H9 (cell line): ENCODE data around the gene VOPP1. TPM values are rescaled to one million over a fixed set of nuclear protein-coding genes. Genes with fewer than 3 reads are reported as not detected.

Source experiments
- DNase-seq: peaks from one replicate; pipeline ENCODE4 v3.0.0-alpha.2; 2017
- H2AFZ ChIP-seq: one replicate; pipeline ENCODE4 v1.6.1; 2013; ENCODE audit warnings: mild to moderate bottlenecking, low read length, control low read depth, moderate library complexity
- H2AK5ac ChIP-seq: 2 replicates; pipeline ENCODE4 v1.6.1; 2013; ENCODE audit warnings: low read length, control low read depth, mixed read lengths; ENCODE audit not compliant: insufficient read length
- H2BK120ac ChIP-seq: one replicate; pipeline ENCODE4 v1.6.1; 2013; ENCODE audit warnings: low read depth, mild to moderate bottlenecking, low read length, control low read depth, inconsistent platforms; ENCODE audit not compliant: poor library complexity, severe bottlenecking
- H2BK12ac ChIP-seq: 2 replicates; pipeline ENCODE4 v1.6.1; 2013; ENCODE audit warnings: low read length, control low read depth, mixed read lengths, low read depth; ENCODE audit not compliant: insufficient read length
- H2BK15ac ChIP-seq: 2 replicates; pipeline ENCODE4 v1.6.1; 2013; ENCODE audit warnings: low read depth, low read length, control low read depth
- H2BK20ac ChIP-seq: one replicate; pipeline ENCODE4 v1.6.1; 2013; ENCODE audit warnings: low read depth, mild to moderate bottlenecking, low read length, control low read depth, inconsistent platforms; ENCODE audit not compliant: poor library complexity, severe bottlenecking
- H2BK5ac ChIP-seq: 2 replicates; pipeline ENCODE4 v1.6.1; 2013; ENCODE audit warnings: low read length, control low read depth, mixed read lengths; ENCODE audit not compliant: insufficient read length
- H3K14ac ChIP-seq: 2 replicates; pipeline ENCODE4 v1.6.1; 2013; ENCODE audit warnings: low read length, control low read depth; ENCODE audit not compliant: insufficient read depth
- H3K18ac ChIP-seq: 2 replicates; pipeline ENCODE4 v1.6.1; 2013; ENCODE audit warnings: low read depth, mild to moderate bottlenecking, mixed read lengths, low read length, control low read depth; ENCODE audit not compliant: insufficient read length
- H3K23ac ChIP-seq: 2 replicates; pipeline ENCODE4 v1.6.1; 2013; ENCODE audit warnings: low read length, control low read depth, mixed read lengths, low read depth; ENCODE audit not compliant: insufficient read length
- H3K23me2 ChIP-seq: 2 replicates; pipeline ENCODE4 v1.6.1; 2013; ENCODE audit warnings: low read depth, mild to moderate bottlenecking, mixed read lengths, low read length, control low read depth; ENCODE audit not compliant: insufficient read length, poor library complexity, severe bottlenecking
- H3K27ac ChIP-seq: 2 replicates; pipeline ENCODE4 v1.5.1; 2013; ENCODE audit warnings: low read length, control low read depth, mixed read lengths, low read depth; ENCODE audit not compliant: insufficient read length
- H3K27me3 ChIP-seq: 2 replicates; pipeline ENCODE4 v1.6.1; 2013; ENCODE audit warnings: low read length, control low read depth, inconsistent platforms; ENCODE audit not compliant: insufficient read depth
- H3K4ac ChIP-seq: 2 replicates; pipeline ENCODE4 v1.6.1; 2013; ENCODE audit warnings: low read depth, mild to moderate bottlenecking, control low read depth, inconsistent platforms, low read length, moderate library complexity
- H3K4me1 ChIP-seq: 2 replicates; pipeline ENCODE4 v1.6.1; 2013; ENCODE audit warnings: low read length, control low read depth, inconsistent platforms; ENCODE audit not compliant: insufficient read depth
- H3K4me2 ChIP-seq: 2 replicates; pipeline ENCODE4 v1.6.1; 2013; ENCODE audit warnings: low read length, control low read depth, mixed read lengths; ENCODE audit not compliant: insufficient read length, insufficient read depth
- H3K56ac ChIP-seq: 2 replicates; pipeline ENCODE4 v1.6.1; 2013; ENCODE audit warnings: low read depth, mild to moderate bottlenecking, mixed read lengths, low read length, control low read depth; ENCODE audit not compliant: insufficient read length
- H3K79me1 ChIP-seq: 2 replicates; pipeline ENCODE4 v1.6.1; 2013; ENCODE audit warnings: low read depth, mild to moderate bottlenecking, moderate library complexity, low read length, control low read depth, inconsistent platforms; ENCODE audit not compliant: insufficient read depth, poor library complexity, severe bottlenecking
- H3K79me2 ChIP-seq: 2 replicates; pipeline ENCODE4 v1.6.1; 2013; ENCODE audit warnings: low read length, control low read depth, inconsistent platforms; ENCODE audit not compliant: insufficient read depth
- H3K9ac ChIP-seq: 2 replicates; pipeline ENCODE4 v1.6.1; 2013; ENCODE audit warnings: low read length, control low read depth, mixed read lengths; ENCODE audit not compliant: insufficient read length; ENCODE audit errors: extremely low read depth
- H3K9me3 ChIP-seq: one replicate; pipeline ENCODE4 v1.6.1; 2013; ENCODE audit warnings: low read depth, low read length, inconsistent platforms; ENCODE audit not compliant: control insufficient read depth
- H3T11ph ChIP-seq: one replicate; pipeline ENCODE4 v1.6.1; 2013; ENCODE audit warnings: mild to moderate bottlenecking, low read length, control low read depth, inconsistent platforms
- H4K20me1 ChIP-seq: one replicate; pipeline ENCODE4 v1.6.1; 2013; ENCODE audit not compliant: control insufficient read depth, insufficient read length, insufficient read depth
- H4K5ac ChIP-seq: 2 replicates; pipeline ENCODE4 v1.6.1; 2013; ENCODE audit warnings: low read depth, mild to moderate bottlenecking, mixed read lengths, low read length, control low read depth; ENCODE audit not compliant: insufficient read length
- H4K8ac ChIP-seq: replicated peaks from 2 replicates; pipeline ENCODE4 v1.6.1; 2013; ENCODE audit warnings: low read length, control low read depth, mixed read lengths, low read depth; ENCODE audit not compliant: insufficient read length
- H4K91ac ChIP-seq: 2 replicates; pipeline ENCODE4 v1.6.1; 2013; ENCODE audit warnings: low read depth, mild to moderate bottlenecking, moderate library complexity, mixed read lengths, low read length, control low read depth; ENCODE audit not compliant: insufficient read length
- H3K27ac Mint-ChIP-seq, 3 experiments: 2 replicates in 2 of 3; 3 replicates in 1 of 3; pipeline ENCODE4 v1.8.0; 2020 to 2021; ENCODE audit warnings: mixed read lengths in 3 of 3, mild to moderate bottlenecking in 1 of 3, moderate library complexity in 1 of 3
- H3K27me3 Mint-ChIP-seq: 2 replicates; pipeline ENCODE4 v1.8.0; 2021; ENCODE audit warnings: low read depth, mild to moderate bottlenecking, moderate library complexity, mixed read lengths
- H3K36me3 Mint-ChIP-seq, 3 experiments: 2 replicates in 2 of 3; 3 replicates in 1 of 3; pipeline ENCODE4 v1.8.0; 2020 to 2021; ENCODE audit warnings: low read depth in 3 of 3, mixed read lengths in 3 of 3; ENCODE audit not compliant: insufficient read depth in 1 of 3
- H3K4me1 Mint-ChIP-seq, 2 experiments: 2 replicates each; pipeline ENCODE4 v1.8.0; 2020; ENCODE audit warnings: mixed read lengths in 2 of 2
- H3K4me3 Mint-ChIP-seq, 2 experiments: 2 replicates in 1 of 2; 3 replicates in 1 of 2; pipeline ENCODE4 v1.8.0; 2020 to 2021; ENCODE audit warnings: mild to moderate bottlenecking in 2 of 2, mixed read lengths in 2 of 2, moderate library complexity in 1 of 2
- H3K9me3 Mint-ChIP-seq, 2 experiments: 2 replicates in 1 of 2; 3 replicates in 1 of 2; pipeline ENCODE4 v1.8.0; 2020; ENCODE audit warnings: mild to moderate bottlenecking in 2 of 2, mixed read lengths in 2 of 2, moderate library complexity in 1 of 2
- WGBS: extraction: QIAGEN DNeasy Blood & Tissue Kit; methylation state at CpG from one replicate; pipeline ENCODE4 v1.1.7; 2013; ENCODE audit warnings: missing lambda C conversion rate, low lambda C conversion rate, mixed read lengths; ENCODE audit not compliant: insufficient read length; ENCODE audit errors: extremely low coverage; 5-methylcytosine and 5-hydroxymethylcytosine counted together
- total RNA-seq: library from RNA; stranded (reverse); gene quantifications from 2 replicates; pipeline ENCODE4 v1.2.1, GENCODE V29; 2021
- TF ChIP-seq, protein P1 (sequence below): fragments of 200-600 bp; sonication (generic); conservative IDR thresholded peaks from 3 replicates; pipeline ENCODE4 v1.8.0; 2021; ENCODE audit warnings: antibody characterized with exemption, mild to moderate bottlenecking

The VOPP1 gene
- total RNA-seq, 1 experiment from 2014 or later = 55.7 TPM

DNA sequence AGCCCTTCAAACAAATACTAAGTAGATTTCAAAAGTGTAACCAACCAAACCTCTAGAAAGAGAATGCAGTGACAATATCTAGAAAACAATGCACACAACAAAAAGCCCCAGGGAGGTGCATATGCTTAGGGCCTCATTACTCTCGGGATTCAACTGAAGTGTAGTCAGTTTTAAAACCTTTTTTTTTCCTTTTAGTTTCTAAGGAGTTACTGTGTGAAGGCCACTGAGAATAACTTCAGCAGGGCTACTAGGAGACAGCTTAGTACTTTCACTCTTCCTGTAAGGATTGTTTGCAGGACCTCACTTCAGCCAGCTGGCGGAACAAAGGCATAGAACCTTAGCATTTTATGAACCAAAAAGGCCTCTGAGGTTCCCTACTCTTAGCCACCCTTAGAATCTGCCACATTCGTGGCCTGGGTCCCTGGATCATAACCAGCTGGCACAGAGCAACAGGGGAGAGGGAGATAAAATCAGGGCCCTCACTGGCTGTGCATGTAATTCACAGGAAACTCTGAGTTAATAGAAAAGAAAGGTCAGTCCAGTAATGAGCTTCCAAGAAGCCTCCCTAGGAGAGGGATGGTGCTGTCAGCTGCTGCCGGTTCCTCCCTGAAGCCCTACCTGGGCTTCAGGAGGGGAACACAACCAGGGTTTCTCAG is 3.6 kb downstream of the VOPP1 start:
- Histone ChIP-seq H4K8ac (no peak overlapping the region), H3K23ac (no peak overlapping the region), H3K27ac (no peak overlapping the region), H3K23me2 (peaks cover 5% of the 10 kb centered on the region), H2BK120ac (no peak overlapping the region), H2AFZ (no peak overlapping the region), H3T11ph (no peak overlapping the region), H3K79me1 (peaks cover 3% of the 10 kb centered on the region), H3K4me1 (peaks cover 15% of the 10 kb centered on the region; the same call in 1 of the 2 replicates), H3K9ac (no peak overlapping the region), H3K79me2 (peaks cover 21% of the 10 kb centered on the region; the same call in 1 of the 2 replicates), H2AK5ac (no peak overlapping the region), H4K5ac (no peak overlapping the region), H2BK15ac (no peak overlapping the region), H4K20me1 (no peaks in the 10 kb centered on the region), H2BK20ac (no peak overlapping the region), H4K91ac (no peak overlapping the region), H3K4me2 (no peak overlapping the region), H3K18ac (no peak overlapping the region), H3K9me3 (no peaks in the 10 kb centered on the region), H3K27me3 (no peaks in the 10 kb centered on the region), H3K56ac (no peak overlapping the region), H2BK5ac (no peak overlapping the region), H2BK12ac (no peak overlapping the region), H3K4ac (no peak overlapping the region), H3K14ac (no peak overlapping the region)
- Mint-ChIP-seq H3K36me3 (peaks cover 0 to 2% (median 0%) of the 10 kb centered on the region in 3 experiments; a peak in 1 of 7 replicates), H3K27ac (peak overlapping the region; percentile 40 to 82 (median 59); a peak in 3 of 7 replicates), H3K4me1 (peaks cover 74 to 77% of the 10 kb centered on the region in 2 experiments), H3K27me3 (peaks cover 3% of the 10 kb centered on the region), H3K9me3 (no peaks in the 10 kb centered on the region), H3K4me3 (no peak overlapping the region; a peak in 1 of 5 replicates)
- peak; percentile 17 for DNase-seq
- WGBS = no CpG with 5 or more reads among the region's 4 CpGs
- TF ChIP-seq, protein P1, sequence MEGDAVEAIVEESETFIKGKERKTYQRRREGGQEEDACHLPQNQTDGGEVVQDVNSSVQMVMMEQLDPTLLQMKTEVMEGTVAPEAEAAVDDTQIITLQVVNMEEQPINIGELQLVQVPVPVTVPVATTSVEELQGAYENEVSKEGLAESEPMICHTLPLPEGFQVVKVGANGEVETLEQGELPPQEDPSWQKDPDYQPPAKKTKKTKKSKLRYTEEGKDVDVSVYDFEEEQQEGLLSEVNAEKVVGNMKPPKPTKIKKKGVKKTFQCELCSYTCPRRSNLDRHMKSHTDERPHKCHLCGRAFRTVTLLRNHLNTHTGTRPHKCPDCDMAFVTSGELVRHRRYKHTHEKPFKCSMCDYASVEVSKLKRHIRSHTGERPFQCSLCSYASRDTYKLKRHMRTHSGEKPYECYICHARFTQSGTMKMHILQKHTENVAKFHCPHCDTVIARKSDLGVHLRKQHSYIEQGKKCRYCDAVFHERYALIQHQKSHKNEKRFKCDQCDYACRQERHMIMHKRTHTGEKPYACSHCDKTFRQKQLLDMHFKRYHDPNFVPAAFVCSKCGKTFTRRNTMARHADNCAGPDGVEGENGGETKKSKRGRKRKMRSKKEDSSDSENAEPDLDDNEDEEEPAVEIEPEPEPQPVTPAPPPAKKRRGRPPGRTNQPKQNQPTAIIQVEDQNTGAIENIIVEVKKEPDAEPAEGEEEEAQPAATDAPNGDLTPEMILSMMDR = no peak
